K562 (cell line): Measurements from ENCODE around the gene NUDCD3.

ENCODE experiments used
- CREB1 ChIP-seq, 2 experiments: sonication (generic) in 1 of 2; formaldehyde crosslinking in 1 of 2; IDR thresholded peaks; 2 replicates each; pipeline versions ENCODE4 v1.6.1 to v1.8.0; 2012 to 2022; ENCODE audit warnings: inconsistent platforms in 1 of 2, mild to moderate bottlenecking in 1 of 2, missing genetic modification reagents in 1 of 2, moderate library complexity in 1 of 2
- CTCF ChIP-seq, 3 experiments: IDR thresholded peaks in 2 of 3; conservative IDR thresholded peaks in 1 of 3; 2 replicates each; pipeline ENCODE4 v1.5.1; 2011 to 2012; ENCODE audit warnings: low read length in 3 of 3, mild to moderate bottlenecking in 3 of 3, control low read depth in 2 of 3, improper control_type of control experiment in 1 of 3, inconsistent platforms in 1 of 3, low read depth in 1 of 3, mixed read lengths in 1 of 3, moderate library complexity in 1 of 3; ENCODE audit not compliant: insufficient read depth in 2 of 3
- EP300 ChIP-seq: IDR thresholded peaks from 2 replicates; pipeline ENCODE4 v1.6.1; 2012; ENCODE audit warnings: low read length, improper control_type of control experiment
- MED1 ChIP-seq: sonication (generic); formaldehyde crosslinking; IDR thresholded peaks from 2 replicates; pipeline ENCODE4 v1.8.1; 2023; ENCODE audit warnings: missing genetic modification reagents, borderline replicate concordance
- RAD21 ChIP-seq, 2 experiments: fragments of 250-450 bp in 1 of 2; fragments of 450-650 bp in 1 of 2; sonication (Bioruptor Pico) in 1 of 2; formaldehyde crosslinking in 1 of 2; IDR thresholded peaks in 1 of 2; conservative IDR thresholded peaks in 1 of 2; 2 replicates each; pipeline versions ENCODE4 v1.4.0 to v1.8.0; 2020 to 2022; ENCODE audit warnings: mild to moderate bottlenecking in 2 of 2, moderate library complexity in 1 of 2
- RFX5 ChIP-seq: IDR thresholded peaks from 2 replicates; pipeline ENCODE4 v1.6.1; 2011; ENCODE audit warnings: low read depth, mild to moderate bottlenecking, improper control_type of control experiment, low read length
- TCF7L2 ChIP-seq: fragments of 150-350 bp; IDR thresholded peaks from 2 replicates; pipeline ENCODE4 v1.6.1; 2016; ENCODE audit warnings: low read depth, mild to moderate bottlenecking, low read length, moderate library complexity
- THRB ChIP-seq: fragments of 450-650 bp; formaldehyde crosslinking; conservative IDR thresholded peaks from 2 replicates; pipeline ENCODE4 v1.4.0; 2022; ENCODE audit warnings: mild to moderate bottlenecking, missing genetic modification characterization
- TRIM28 ChIP-seq: fragments of 450-650 bp; IDR thresholded peaks from 2 replicates; pipeline ENCODE4 v1.6.1; 2017
- ZNF274 ChIP-seq: IDR thresholded peaks from 2 replicates; pipeline ENCODE4 v1.6.1; 2011; ENCODE audit warnings: low read depth, mild to moderate bottlenecking, low read length, moderate library complexity, borderline replicate concordance
- ZNF644 ChIP-seq: fragments of 200-800 bp; sonication (Bioruptor generic); IDR thresholded peaks from 2 replicates; pipeline ENCODE4 v1.6.1; 2016; ENCODE audit warnings: low read depth, missing genetic modification characterization, missing compliant biosample characterization

GRCh38 chr7:44392618-44393010, 97.8 kb downstream of the NUDCD3 start:
- no peak for TF ChIP-seq TCF7L2
- no peak for TF ChIP-seq EP300
- TF ChIP-seq CREB1 (IDR thresholded peaks at IDR 0.05): no peak
- TF ChIP-seq CREB1 (CRISPR knock-in tag; IDR thresholded peaks at IDR 0.05): no peak
- no peak for TF ChIP-seq CTCF (IDR thresholded peaks at IDR 0.05 in 2 of 3, conservative IDR thresholded peaks at IDR 0.05 in 1 of 3; ENCODE audit: insufficient read depth in 2 of 3, low read depth in 1 of 3, low read length in 3 of 3)
- no peak for TF ChIP-seq ZNF274
- TF ChIP-seq THRB (CRISPR knock-in tag): no peak
- TF ChIP-seq MED1 (CRISPR knock-in tag): no peak
- no peak for TF ChIP-seq RFX5
- TF ChIP-seq TRIM28: no peak
- TF ChIP-seq ZNF644 (tag): no peak
- no peak for TF ChIP-seq RAD21 (CRISPR knock-in tag; conservative IDR thresholded peaks at IDR 0.05 in 1 of 2, IDR thresholded peaks at IDR 0.05 in 1 of 2)
